ENCODE results near the gene KANSL1. TPM values are rescaled to one million over a fixed set of nuclear protein-coding genes. Genes with fewer than 3 reads are reported as not detected.

Gene KANSL1
- total and polyA plus RNA-seq, 9 of the 15 experiments (the other 6 are each of a cell fraction or from before 2014, with no cell fraction given), result 3.6 to 55.4 (median 31.8) TPM

- in situ Hi-C loops (cut with MboI) (no loop called here), intact Hi-C loops (cut with micrococcal nuclease) (loop anchor here (2.0 to 5.0 kb wide), 2 partner anchors 77 to 90 kb away; no protein-coding TSS in a partner anchor)
- H3K9me3 ChIP-seq (replicated peaks; ENCODE audit: control insufficient read depth, insufficient read depth, low read depth, low read length), result no peaks in the 10 kb centered on the region
- no peak for ATAC-seq
- no peak for FAIRE-seq
- H3K27ac ChIP-seq (ENCODE audit: extremely low read depth, low read depth, low read length), result peak overlapping the region; percentile 93
- peak overlapping the region in 1 of 2 experiments; percentile 85; a peak in 3 of 4 replicates for H3K9ac ChIP-seq (ENCODE audit: insufficient read depth in 1 of 2, low read depth in 2 of 2, low read length in 2 of 2)
- H3K36me3 ChIP-seq (ENCODE audit: control insufficient read depth, insufficient read depth, low read length), result peaks cover 2% of the 10 kb centered on the region; the same call in 1 of the 3 replicates
- no peaks in the 10 kb centered on the region for H3K27me3 ChIP-seq (ENCODE audit: control insufficient read depth in 2 of 2, insufficient read depth in 2 of 2, low read length in 2 of 2)
- peaks cover 4% of the 10 kb centered on the region for H3K9me1 ChIP-seq (ENCODE audit: control insufficient read depth, insufficient read depth, low read length)
- no TSS peak for BruUV-seq (replicated peaks)
- peaks cover 26% of the 10 kb centered on the region for H4K20me1 ChIP-seq (replicated peaks; ENCODE audit: control insufficient read depth, insufficient read depth, low read length)
- POLR2A ChIA-PET, result no interaction called here
- H3K4me3 ChIP-seq, result peak overlapping the region; percentile 85
- H2AFZ ChIP-seq (ENCODE audit: low read depth, low read length), result no peak overlapping the region
- CTCF ChIA-PET (ENCODE audit: low intra/inter-chr PET ratio), result interaction anchor here (0.7 kb wide), 1 partner anchor 989 kb away, joined by 3 read pairs; no protein-coding TSS in a partner anchor
- 7% methylated on average over 4 of the region's 4 CpGs for WGBS (ENCODE audit: insufficient coverage, low coverage, missing lambda C conversion rate)
- peak overlapping the region; percentile 67 for H3K4me2 ChIP-seq (ENCODE audit: insufficient read depth, low read length)
- no peak for DNase-seq (ENCODE audit: extremely low read depth in 1 of 4, low spot score in 3 of 4)
- peaks cover 92% of the 10 kb centered on the region for H3K79me2 ChIP-seq (ENCODE audit: control insufficient read depth, insufficient read depth, low read length)
- H3K4me1 ChIP-seq (replicated peaks in 1 of 2; ENCODE audit: control insufficient read depth in 2 of 2, insufficient read depth in 2 of 2, low read length in 2 of 2), result peaks cover 24 to 53% of the 10 kb centered on the region in 2 experiments
- TF ChIP-seq ZSCAN29 (IDR thresholded peaks at IDR 0.05) (no peak), ZBTB34 (CRISPR knock-in tag; IDR thresholded peaks at IDR 0.05) (no peak), BACH1 (tag; IDR thresholded peaks at IDR 0.05) (no peak; the same call in 1 of the 2 replicates), MEF2A (IDR thresholded peaks at IDR 0.05; ENCODE audit: control insufficient read depth, low read depth, low read length) (peak; percentile 72; the same call in 1 of the 2 replicates), ATF7 (IDR thresholded peaks at IDR 0.05) (peak; percentile 52; the same call in 1 of the 2 replicates), EP400 (IDR thresholded peaks at IDR 0.05) (no peak), ZNF589 (CRISPR knock-in tag; IDR thresholded peaks at IDR 0.05; ENCODE audit: low read depth) (0 out of 2 replicates have a peak, but pooled peaks have one; percentile 38), PTRF (tag; IDR thresholded peaks at IDR 0.05) (no peak), PTTG1 (tag; IDR thresholded peaks at IDR 0.05; ENCODE audit: low read depth) (no peak), ATF3 (IDR thresholded peaks at IDR 0.05) (peak; percentile 71), ATF3 (CRISPR knock-in tag; conservative IDR thresholded peaks at IDR 0.05) (no peak), KLF13 (tag; IDR thresholded peaks at IDR 0.05; ENCODE audit: borderline replicate concordance, low read depth) (no peak), ZBTB49 (CRISPR knock-in tag; IDR thresholded peaks at IDR 0.05; ENCODE audit: borderline replicate concordance) (no peak), TRIM25 (IDR thresholded peaks at IDR 0.05; ENCODE audit: borderline replicate concordance) (no peak), TAF9B (IDR thresholded peaks at IDR 0.05; ENCODE audit: partially characterized antibody) (peak; percentile 3), ZC3H11A (IDR thresholded peaks at IDR 0.05; ENCODE audit: low read depth, low read length) (no peak), ZNF347 (CRISPR knock-in tag; IDR thresholded peaks at IDR 0.05; ENCODE audit: low read depth) (no peak)
Measured at GRCh38 chr17:46190763-46191162, 2.5 kb downstream of the KANSL1 start.

Measured in K562 (cell line).